Fibroblast of lung (primary cell): ENCODE data around the gene ZNF595. TPM values are rescaled to one million over a fixed set of nuclear protein-coding genes. Genes with fewer than 3 reads are reported as not detected.

Source experiments
- DNase-seq, 2 donors: peaks; one replicate each; pipeline versions ENCODE4 v3.0.0 to v3.0.0-alpha.2; 2010; ENCODE audit warnings: low read depth in 2 of 2
- H2AFZ ChIP-seq: 2 replicates; pipeline ENCODE4 v1.5.1; 2012; ENCODE audit warnings: low read length, control low read depth, inconsistent platforms
- H3K27ac ChIP-seq: 2 replicates; pipeline ENCODE4 v1.5.1; 2011; ENCODE audit warnings: low read length, control low read depth; ENCODE audit not compliant: insufficient read depth
- H3K27me3 ChIP-seq: 2 replicates; pipeline ENCODE4 v1.5.1; 2011; ENCODE audit warnings: mild to moderate bottlenecking, low read length; ENCODE audit not compliant: control insufficient read depth, insufficient read depth
- H3K36me3 ChIP-seq: 2 replicates; pipeline ENCODE4 v1.5.1; 2011; ENCODE audit warnings: low read length; ENCODE audit not compliant: control insufficient read depth, insufficient read depth
- H3K4me1 ChIP-seq: 2 replicates; pipeline ENCODE4 v1.5.1; 2011; ENCODE audit warnings: low read length; ENCODE audit not compliant: control insufficient read depth, insufficient read depth; ENCODE audit errors: extremely low read depth
- H3K4me2 ChIP-seq: 2 replicates; pipeline ENCODE4 v1.5.1; 2011; ENCODE audit warnings: low read length, control low read depth; ENCODE audit not compliant: insufficient read depth; ENCODE audit errors: extremely low read depth
- H3K4me3 ChIP-seq, 4 experiments: fragments of 200-600 bp in 1 of 4; sonication (generic) in 1 of 4; replicated peaks in 1 of 4; 2 replicates each; pipeline ENCODE4 v1.5.1; 2011 to 2016; ENCODE audit warnings: low read length in 4 of 4, low read depth in 3 of 4, mild to moderate bottlenecking in 3 of 4, control low read depth in 2 of 4, inconsistent platforms in 1 of 4, mixed read lengths in 1 of 4; ENCODE audit not compliant: insufficient read depth in 1 of 4; ENCODE audit errors: control extremely low read depth in 1 of 4
- H3K79me2 ChIP-seq: 2 replicates; pipeline ENCODE4 v1.5.1; 2012; ENCODE audit warnings: mild to moderate bottlenecking, low read length, inconsistent platforms; ENCODE audit not compliant: control insufficient read depth, insufficient read depth
- H3K9ac ChIP-seq: 2 replicates; pipeline ENCODE4 v1.5.1; 2011; ENCODE audit warnings: mild to moderate bottlenecking, low read length, control low read depth; ENCODE audit not compliant: insufficient read depth
- H3K9me3 ChIP-seq: 2 replicates; pipeline ENCODE4 v1.5.1; 2012; ENCODE audit warnings: low read depth, low read length; ENCODE audit not compliant: control insufficient read depth, insufficient read depth
- H4K20me1 ChIP-seq: 2 replicates; pipeline ENCODE4 v1.5.1; 2011; ENCODE audit warnings: low read length; ENCODE audit not compliant: control insufficient read depth, insufficient read depth; ENCODE audit errors: extremely low read depth
- EZH2 ChIP-seq: IDR thresholded peaks from 2 replicates; pipeline ENCODE4 v1.5.1; 2012; ENCODE audit warnings: low read length, control low read depth, mild to moderate bottlenecking; ENCODE audit errors: missing control alignments
- polyA plus RNA-seq, 2 donors: library from polyadenylated mRNA; depleted of rRNA in 1 of 2; stranded (reverse) in 1 of 2; unstranded in 1 of 2; fragments of >200 nt; gene quantifications; 2 replicates each; pipeline ENCODE4 v1.2.1, GENCODE V29; 2011 to 2012; ENCODE audit warnings: missing spikeins in 1 of 2
- total RNA-seq: library from RNA; depleted of rRNA; stranded (reverse); fragments of >200 nt; gene quantifications from 2 replicates; pipeline ENCODE4 v1.2.1, GENCODE V29; 2014
- TF ChIP-seq, protein P1 (sequence below), 2 donors: IDR thresholded peaks in 1 of 2; conservative IDR thresholded peaks in 1 of 2; 1 replicate in 1 of 2; 2 replicates in 1 of 2; pipeline ENCODE4 v1.5.1; 2011 to 2012; ENCODE audit warnings: low read length in 2 of 2, control low read depth in 1 of 2, inconsistent platforms in 1 of 2, low read depth in 1 of 2, mild to moderate bottlenecking in 1 of 2

The ZNF595 gene
- total and polyA plus RNA-seq, 2 donors (not counting 1 experiment from before 2014, with no cell fraction given) = 5.8 to 16.2 TPM

DNA sequence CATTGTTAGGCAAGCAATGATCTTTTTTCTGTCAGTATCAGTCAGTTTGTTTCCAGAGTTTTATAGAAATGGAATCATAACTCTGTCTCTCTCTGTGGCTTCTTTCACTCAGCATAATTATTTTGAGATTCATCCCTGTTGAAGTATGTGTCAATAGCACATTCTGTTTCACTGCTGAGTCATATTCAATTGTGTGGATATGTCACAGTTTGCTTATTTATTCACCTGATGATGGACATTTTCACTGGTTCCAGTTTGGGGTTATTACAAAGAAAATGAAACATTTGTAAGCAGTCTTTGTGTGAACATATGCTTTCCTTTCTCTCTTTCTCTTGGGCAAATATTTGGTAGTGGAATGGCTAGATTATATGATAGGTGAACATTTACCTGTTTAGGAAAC lies 61.0 kb downstream of the ZNF595 start:
- Histone ChIP-seq H3K9me3 (no peaks in the 10 kb centered on the region), H3K4me1 (no peaks in the 10 kb centered on the region), H3K36me3 (no peaks in the 10 kb centered on the region), H3K4me2 (no peak overlapping the region), H3K9ac (no peak overlapping the region), H3K27ac (no peak overlapping the region), H3K27me3 (no peaks in the 10 kb centered on the region), H3K4me3 (no peak overlapping the region), H4K20me1 (no peaks in the 10 kb centered on the region), H2AFZ (no peak overlapping the region), H3K79me2 (no peaks in the 10 kb centered on the region)
- no peak for DNase-seq
- TF ChIP-seq, protein P1, sequence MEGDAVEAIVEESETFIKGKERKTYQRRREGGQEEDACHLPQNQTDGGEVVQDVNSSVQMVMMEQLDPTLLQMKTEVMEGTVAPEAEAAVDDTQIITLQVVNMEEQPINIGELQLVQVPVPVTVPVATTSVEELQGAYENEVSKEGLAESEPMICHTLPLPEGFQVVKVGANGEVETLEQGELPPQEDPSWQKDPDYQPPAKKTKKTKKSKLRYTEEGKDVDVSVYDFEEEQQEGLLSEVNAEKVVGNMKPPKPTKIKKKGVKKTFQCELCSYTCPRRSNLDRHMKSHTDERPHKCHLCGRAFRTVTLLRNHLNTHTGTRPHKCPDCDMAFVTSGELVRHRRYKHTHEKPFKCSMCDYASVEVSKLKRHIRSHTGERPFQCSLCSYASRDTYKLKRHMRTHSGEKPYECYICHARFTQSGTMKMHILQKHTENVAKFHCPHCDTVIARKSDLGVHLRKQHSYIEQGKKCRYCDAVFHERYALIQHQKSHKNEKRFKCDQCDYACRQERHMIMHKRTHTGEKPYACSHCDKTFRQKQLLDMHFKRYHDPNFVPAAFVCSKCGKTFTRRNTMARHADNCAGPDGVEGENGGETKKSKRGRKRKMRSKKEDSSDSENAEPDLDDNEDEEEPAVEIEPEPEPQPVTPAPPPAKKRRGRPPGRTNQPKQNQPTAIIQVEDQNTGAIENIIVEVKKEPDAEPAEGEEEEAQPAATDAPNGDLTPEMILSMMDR (conservative IDR thresholded peaks at IDR 0.05 in 1 of 2, IDR thresholded peaks at IDR 0.05 in 1 of 2; ENCODE audit: low read depth in 1 of 2, low read length in 2 of 2) = no peak
- TF ChIP-seq EZH2 = no peak

DNA sequence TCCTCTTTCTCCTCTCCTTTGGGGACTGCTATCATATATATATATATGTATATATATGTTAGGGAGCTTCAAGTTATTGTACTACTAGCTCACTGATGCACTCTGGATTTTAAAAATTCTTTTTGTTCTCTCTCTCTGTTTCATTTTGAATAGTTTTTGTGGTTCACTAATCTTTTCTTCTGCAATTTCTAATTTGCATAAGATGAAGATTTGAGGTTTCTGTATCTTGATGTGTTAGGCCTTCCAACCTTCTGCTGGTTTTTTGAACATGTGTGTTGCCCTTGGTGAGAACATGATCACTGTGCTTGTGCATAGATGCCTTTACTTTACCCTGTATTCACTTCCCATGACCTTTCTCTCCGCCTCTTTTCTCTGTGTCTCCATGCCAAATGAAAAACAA lies 63.4 kb downstream of the ZNF595 start:
- TF ChIP-seq, protein P1 (conservative IDR thresholded peaks at IDR 0.05 in 1 of 2, IDR thresholded peaks at IDR 0.05 in 1 of 2; ENCODE audit: low read depth in 1 of 2, low read length in 2 of 2) = no peak
- TF ChIP-seq EZH2 = no peak
- H3K4me2 ChIP-seq = no peak overlapping the region
- H3K9me3 ChIP-seq = no peaks in the 10 kb centered on the region
- H3K9ac ChIP-seq = no peak overlapping the region
- H3K36me3 ChIP-seq = no peaks in the 10 kb centered on the region
- no peaks in the 10 kb centered on the region for H3K79me2 ChIP-seq
- no peak overlapping the region for H2AFZ ChIP-seq
- no peaks in the 10 kb centered on the region for H3K4me1 ChIP-seq
- no peaks in the 10 kb centered on the region for H3K27me3 ChIP-seq
- no peak for DNase-seq
- H4K20me1 ChIP-seq = no peaks in the 10 kb centered on the region
- no peak overlapping the region for H3K27ac ChIP-seq
- H3K4me3 ChIP-seq = no peak overlapping the region

DNA sequence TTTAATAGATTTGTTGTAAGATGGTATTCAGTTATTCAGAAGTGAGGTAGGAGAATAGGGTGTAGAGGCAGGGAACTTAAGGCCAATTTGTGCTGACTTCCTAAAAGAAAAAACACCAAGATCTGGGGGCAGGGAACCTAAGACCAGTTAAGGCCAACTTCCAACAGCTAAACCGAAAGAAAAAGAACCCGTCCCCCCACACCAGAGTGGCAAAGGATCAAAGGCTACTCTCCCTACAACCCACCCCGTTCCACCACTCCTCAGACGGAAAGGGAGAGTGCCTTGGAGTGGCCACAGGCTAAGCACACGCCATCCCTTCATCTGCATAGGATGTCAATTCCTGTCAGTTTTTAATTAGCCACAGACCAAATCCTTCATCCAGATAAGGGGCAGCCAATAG lies 67.5 kb downstream of the ZNF595 start:
- DNase-seq = no peak
- Histone ChIP-seq H3K9ac (no peak overlapping the region), H3K4me2 (no peak overlapping the region), H3K79me2 (peaks cover 8% of the 10 kb centered on the region), H3K36me3 (no peaks in the 10 kb centered on the region), H3K4me1 (peaks cover 1% of the 10 kb centered on the region), H3K27me3 (no peaks in the 10 kb centered on the region), H3K27ac (no peak overlapping the region), H4K20me1 (no peaks in the 10 kb centered on the region), H3K4me3 (no peak overlapping the region), H3K9me3 (no peaks in the 10 kb centered on the region), H2AFZ (no peak overlapping the region)
- TF ChIP-seq, protein P1 (conservative IDR thresholded peaks at IDR 0.05 in 1 of 2, IDR thresholded peaks at IDR 0.05 in 1 of 2; ENCODE audit: low read depth in 1 of 2, low read length in 2 of 2) = no peak
- no peak for TF ChIP-seq EZH2
